ENCODE results near the gene KLHDC4.

DNA sequence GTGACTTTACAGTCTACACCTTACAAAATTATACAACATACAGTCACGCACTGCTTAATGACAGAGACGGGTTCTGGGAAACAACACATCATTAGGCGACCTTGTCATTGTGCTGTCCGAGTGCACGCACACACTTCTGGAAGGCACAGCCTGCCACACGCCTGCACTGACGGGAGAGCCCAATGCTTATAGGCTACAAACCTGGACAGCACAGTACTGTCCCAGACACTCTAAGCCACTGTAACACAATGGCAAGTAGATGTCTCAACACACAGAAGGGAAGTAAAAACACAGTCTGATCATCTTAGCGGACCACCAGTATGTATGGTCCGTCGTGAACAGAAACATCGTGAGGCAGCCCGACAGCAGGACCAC, 29.8 kb downstream of the KLHDC4 start:
- TF ChIP-seq, protein P1, sequence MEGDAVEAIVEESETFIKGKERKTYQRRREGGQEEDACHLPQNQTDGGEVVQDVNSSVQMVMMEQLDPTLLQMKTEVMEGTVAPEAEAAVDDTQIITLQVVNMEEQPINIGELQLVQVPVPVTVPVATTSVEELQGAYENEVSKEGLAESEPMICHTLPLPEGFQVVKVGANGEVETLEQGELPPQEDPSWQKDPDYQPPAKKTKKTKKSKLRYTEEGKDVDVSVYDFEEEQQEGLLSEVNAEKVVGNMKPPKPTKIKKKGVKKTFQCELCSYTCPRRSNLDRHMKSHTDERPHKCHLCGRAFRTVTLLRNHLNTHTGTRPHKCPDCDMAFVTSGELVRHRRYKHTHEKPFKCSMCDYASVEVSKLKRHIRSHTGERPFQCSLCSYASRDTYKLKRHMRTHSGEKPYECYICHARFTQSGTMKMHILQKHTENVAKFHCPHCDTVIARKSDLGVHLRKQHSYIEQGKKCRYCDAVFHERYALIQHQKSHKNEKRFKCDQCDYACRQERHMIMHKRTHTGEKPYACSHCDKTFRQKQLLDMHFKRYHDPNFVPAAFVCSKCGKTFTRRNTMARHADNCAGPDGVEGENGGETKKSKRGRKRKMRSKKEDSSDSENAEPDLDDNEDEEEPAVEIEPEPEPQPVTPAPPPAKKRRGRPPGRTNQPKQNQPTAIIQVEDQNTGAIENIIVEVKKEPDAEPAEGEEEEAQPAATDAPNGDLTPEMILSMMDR (IDR thresholded peaks at IDR 0.05) = no peak
- TF ChIP-seq POLR2A (IDR thresholded peaks at IDR 0.05) = no peak
